IPS-11a (cell line): ENCODE results near the gene MLF2.

Source experiments
- H3K4me3 ChIP-seq: one replicate; pipeline ENCODE4 v1.5.1; 2013; ENCODE audit warnings: low read depth, low read length, control low read depth

Gene MLF2

GRCh38 chr12:6778574-6779550, 25.9 kb upstream of the MLF2 start:
- peak overlapping the region; percentile 50 for H3K4me3 ChIP-seq

- H3K4me3 ChIP-seq = peak overlapping the region; percentile 50
Measured at GRCh38 chr12:6778217-6778573, 25.3 kb upstream of the MLF2 start.

GRCh38 chr12:6777386-6777785, 24.4 kb upstream of the MLF2 start:
- no peak overlapping the region for H3K4me3 ChIP-seq

- no peak overlapping the region for H3K4me3 ChIP-seq
Measured at GRCh38 chr12:6775185-6776174, 22.5 kb upstream of the MLF2 start.

- H3K4me3 ChIP-seq = no peak overlapping the region
Measured at GRCh38 chr12:6774499-6775062, 21.6 kb upstream of the MLF2 start.

- H3K4me3 ChIP-seq = peak overlapping the region; percentile 40
Measured at GRCh38 chr12:6773590-6774351, 20.8 kb upstream of the MLF2 start.

GRCh38 chr12:6772726-6773589, 20.0 kb upstream of the MLF2 start:
- H3K4me3 ChIP-seq = no peak overlapping the region

GRCh38 chr12:6772331-6772695, 19.4 kb upstream of the MLF2 start, which contains the start of gene LAG3:
Gene LAG3 (plus strand): TSS chr12:6772520. CDS start chr12:6772853, 333 bp downstream.
- H3K4me3 ChIP-seq = no peak within 1 kb of the TSS

- no peak overlapping the region for H3K4me3 ChIP-seq
Measured at GRCh38 chr12:6771509-6772330, 18.8 kb upstream of the MLF2 start.

GRCh38 chr12:6771091-6771495, 18.2 kb upstream of the MLF2 start:
- no peak overlapping the region for H3K4me3 ChIP-seq

- no peak overlapping the region for H3K4me3 ChIP-seq
Measured at GRCh38 chr12:6770600-6770999, 17.7 kb upstream of the MLF2 start.

GRCh38 chr12:6770094-6770493, 17.2 kb upstream of the MLF2 start:
- no peak overlapping the region for H3K4me3 ChIP-seq

- H3K4me3 ChIP-seq = no peak overlapping the region
Measured at GRCh38 chr12:6769666-6770065, 16.7 kb upstream of the MLF2 start.

- no peak overlapping the region for H3K4me3 ChIP-seq
Measured at GRCh38 chr12:6768990-6769389, 16.0 kb upstream of the MLF2 start.

- H3K4me3 ChIP-seq = peak overlapping the region; percentile 4
Measured at GRCh38 chr12:6768437-6768914, 15.5 kb upstream of the MLF2 start.

- H3K4me3 ChIP-seq = peak overlapping the region; percentile 72
Measured at GRCh38 chr12:6767353-6768319, 14.7 kb upstream of the MLF2 start.

- peak overlapping the region; percentile 72 for H3K4me3 ChIP-seq
Measured at GRCh38 chr12:6766651-6767349, 13.9 kb upstream of the MLF2 start.
